ENCODE data around the gene CCDC14.

DNA sequence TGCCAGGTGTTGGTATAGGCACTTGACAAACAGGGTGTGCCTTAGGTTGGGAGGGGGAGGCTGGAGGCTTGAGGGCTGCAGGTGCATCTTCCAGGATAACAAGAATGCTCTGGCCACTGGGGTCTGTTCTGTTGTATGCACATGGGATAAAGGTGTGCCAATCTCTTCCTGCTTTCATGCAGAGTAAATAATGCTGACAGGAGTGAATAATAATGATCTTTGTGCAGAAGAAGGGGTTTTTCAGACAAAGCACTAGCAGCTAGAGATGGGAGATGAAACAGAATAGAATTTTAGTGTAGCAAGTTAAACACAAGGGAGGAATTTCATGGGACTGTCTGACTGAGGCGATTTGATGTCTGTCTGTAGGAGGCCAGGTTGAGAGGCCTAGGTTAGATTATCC lies 32.8 kb upstream of the CCDC14 start:
- TF ChIP-seq RAD21 (IDR thresholded peaks at IDR 0.05; ENCODE audit: low read length): no peak
- TF ChIP-seq, protein P1, sequence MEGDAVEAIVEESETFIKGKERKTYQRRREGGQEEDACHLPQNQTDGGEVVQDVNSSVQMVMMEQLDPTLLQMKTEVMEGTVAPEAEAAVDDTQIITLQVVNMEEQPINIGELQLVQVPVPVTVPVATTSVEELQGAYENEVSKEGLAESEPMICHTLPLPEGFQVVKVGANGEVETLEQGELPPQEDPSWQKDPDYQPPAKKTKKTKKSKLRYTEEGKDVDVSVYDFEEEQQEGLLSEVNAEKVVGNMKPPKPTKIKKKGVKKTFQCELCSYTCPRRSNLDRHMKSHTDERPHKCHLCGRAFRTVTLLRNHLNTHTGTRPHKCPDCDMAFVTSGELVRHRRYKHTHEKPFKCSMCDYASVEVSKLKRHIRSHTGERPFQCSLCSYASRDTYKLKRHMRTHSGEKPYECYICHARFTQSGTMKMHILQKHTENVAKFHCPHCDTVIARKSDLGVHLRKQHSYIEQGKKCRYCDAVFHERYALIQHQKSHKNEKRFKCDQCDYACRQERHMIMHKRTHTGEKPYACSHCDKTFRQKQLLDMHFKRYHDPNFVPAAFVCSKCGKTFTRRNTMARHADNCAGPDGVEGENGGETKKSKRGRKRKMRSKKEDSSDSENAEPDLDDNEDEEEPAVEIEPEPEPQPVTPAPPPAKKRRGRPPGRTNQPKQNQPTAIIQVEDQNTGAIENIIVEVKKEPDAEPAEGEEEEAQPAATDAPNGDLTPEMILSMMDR (conservative IDR thresholded peaks at IDR 0.05; ENCODE audit: low read depth, low read length): no peak
- no peak for TF ChIP-seq RFX5 (IDR thresholded peaks at IDR 0.05; ENCODE audit: low read depth, low read length)
- TF ChIP-seq MAFK (IDR thresholded peaks at IDR 0.05; ENCODE audit: low read depth, low read length): peak; percentile 38
- no peak for TF ChIP-seq POLR2A (IDR thresholded peaks at IDR 0.05; ENCODE audit: low read depth, low read length)
- no peak for TF ChIP-seq SMC3 (IDR thresholded peaks at IDR 0.05; ENCODE audit: low read depth, low read length)
- TF ChIP-seq USF2 (IDR thresholded peaks at IDR 0.05; ENCODE audit: low read depth, low read length): no peak
- no peak for TF ChIP-seq MAZ (IDR thresholded peaks at IDR 0.05; ENCODE audit: borderline replicate concordance, low read depth, low read length)
- TF ChIP-seq MXI1 (IDR thresholded peaks at IDR 0.05; ENCODE audit: borderline replicate concordance, low read depth, low read length): no peak
- no peak for TF ChIP-seq CEBPB (IDR thresholded peaks at IDR 0.05; ENCODE audit: low read depth, low read length)
- no peak for TF ChIP-seq NFE2L2 (IDR thresholded peaks at IDR 0.05; ENCODE audit: low read depth, low read length)
- TF ChIP-seq ELK1 (IDR thresholded peaks at IDR 0.05; ENCODE audit: borderline replicate concordance, low read depth, low read length): no peak
